ENCODE results near the gene CFAP157. TPM values are rescaled to one million over a fixed set of nuclear protein-coding genes. Genes with fewer than 3 reads are reported as not detected.

The CFAP157 gene
- total and polyA plus RNA-seq, 2 of the 13 experiments (the other 11 are each of a cell fraction or from before 2014, with no cell fraction given), result 0.07 TPM; not detected in 1

GRCh38 chr9:127734747-127735529, 28.1 kb downstream of the CFAP157 start, which contains the start of gene TOR2A (continued):
- peak; percentile 49; the same call in 1 of the 2 replicates for TF ChIP-seq ZNF704 (CRISPR knock-in tag; IDR thresholded peaks at IDR 0.05; ENCODE audit: borderline replicate concordance)
- peak; percentile 90 for TF ChIP-seq RAD21 (CRISPR knock-in tag; IDR thresholded peaks at IDR 0.05)
- TF ChIP-seq KLF16 (CRISPR knock-in tag; IDR thresholded peaks at IDR 0.05), result 0 out of 4 replicates have a peak, but pooled peaks of 1 of the 2 experiments have one; percentile 24
- TF ChIP-seq GLMP (CRISPR knock-in tag; IDR thresholded peaks at IDR 0.05; ENCODE audit: borderline replicate concordance), result no peak
- no peak for TF ChIP-seq AHDC1 (CRISPR knock-in tag; IDR thresholded peaks at IDR 0.05; ENCODE audit: borderline replicate concordance)
- no peak; the same call in 1 of the 2 replicates for TF ChIP-seq NFKB2 (CRISPR knock-in tag; IDR thresholded peaks at IDR 0.05; ENCODE audit: borderline replicate concordance)
- TF ChIP-seq, protein P1, sequence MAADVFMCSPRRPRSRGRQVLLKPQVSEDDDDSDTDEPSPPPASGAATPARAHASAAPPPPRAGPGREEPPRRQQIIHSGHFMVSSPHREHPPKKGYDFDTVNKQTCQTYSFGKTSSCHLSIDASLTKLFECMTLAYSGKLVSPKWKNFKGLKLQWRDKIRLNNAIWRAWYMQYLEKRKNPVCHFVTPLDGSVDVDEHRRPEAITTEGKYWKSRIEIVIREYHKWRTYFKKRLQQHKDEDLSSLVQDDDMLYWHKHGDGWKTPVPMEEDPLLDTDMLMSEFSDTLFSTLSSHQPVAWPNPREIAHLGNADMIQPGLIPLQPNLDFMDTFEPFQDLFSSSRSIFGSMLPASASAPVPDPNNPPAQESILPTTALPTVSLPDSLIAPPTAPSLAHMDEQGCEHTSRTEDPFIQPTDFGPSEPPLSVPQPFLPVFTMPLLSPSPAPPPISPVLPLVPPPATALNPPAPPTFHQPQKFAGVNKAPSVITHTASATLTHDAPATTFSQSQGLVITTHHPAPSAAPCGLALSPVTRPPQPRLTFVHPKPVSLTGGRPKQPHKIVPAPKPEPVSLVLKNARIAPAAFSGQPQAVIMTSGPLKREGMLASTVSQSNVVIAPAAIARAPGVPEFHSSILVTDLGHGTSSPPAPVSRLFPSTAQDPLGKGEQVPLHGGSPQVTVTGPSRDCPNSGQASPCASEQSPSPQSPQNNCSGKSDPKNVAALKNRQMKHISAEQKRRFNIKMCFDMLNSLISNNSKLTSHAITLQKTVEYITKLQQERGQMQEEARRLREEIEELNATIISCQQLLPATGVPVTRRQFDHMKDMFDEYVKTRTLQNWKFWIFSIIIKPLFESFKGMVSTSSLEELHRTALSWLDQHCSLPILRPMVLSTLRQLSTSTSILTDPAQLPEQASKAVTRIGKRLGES (CRISPR knock-in tag; IDR thresholded peaks at IDR 0.05; ENCODE audit: borderline replicate concordance), result no peak
- TF ChIP-seq ARNT (IDR thresholded peaks at IDR 0.05), result no peak
- TF ChIP-seq PPARG (CRISPR knock-in tag; conservative IDR thresholded peaks at IDR 0.05), result peak; percentile 12
- no peak for TF ChIP-seq ZNF18 (CRISPR knock-in tag; IDR thresholded peaks at IDR 0.05; ENCODE audit: insufficient replicate concordance)
- TF ChIP-seq ZNF256 (CRISPR knock-in tag; conservative IDR thresholded peaks at IDR 0.05), result no peak
- no peak for TF ChIP-seq RORA (CRISPR knock-in tag; IDR thresholded peaks at IDR 0.05)
- TF ChIP-seq POLR2G (IDR thresholded peaks at IDR 0.05; ENCODE audit: low read depth, low read length), result peak; percentile 75
- TF ChIP-seq EHMT2 (IDR thresholded peaks at IDR 0.05; ENCODE audit: borderline replicate concordance, low read depth, low read length), result no peak
- TF ChIP-seq ZNF292 (CRISPR knock-in tag; IDR thresholded peaks at IDR 0.05; ENCODE audit: borderline replicate concordance, low read depth), result no peak
